ENCODE measurements around the gene GNAT1. TPM values are rescaled to one million over a fixed set of nuclear protein-coding genes. Genes with fewer than 3 reads are reported as not detected.

Gene GNAT1
- total RNA-seq, 4 donors from 2014 or later = 1.3 TPM; not detected in 3

DNA sequence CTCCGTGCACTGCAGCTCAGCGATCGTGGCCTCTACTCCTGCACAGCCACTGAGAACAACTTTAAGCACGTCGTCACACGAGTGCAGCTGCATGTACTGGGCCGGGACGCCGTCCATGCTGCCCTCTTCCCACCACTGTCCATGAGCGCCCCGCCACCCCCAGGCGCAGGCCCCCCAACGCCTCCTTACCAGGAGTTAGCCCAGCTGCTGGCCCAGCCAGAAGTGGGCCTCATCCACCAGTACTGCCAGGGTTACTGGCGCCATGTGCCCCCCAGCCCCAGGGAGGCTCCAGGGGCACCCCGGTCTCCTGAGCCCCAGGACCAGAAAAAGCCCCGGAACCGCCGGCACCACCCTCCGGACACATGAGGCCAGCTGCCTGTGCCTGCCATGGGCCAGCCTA lies 3.7 kb upstream of the GNAT1 start:
- ATAC-seq (ENCODE audit: low FRiP score) (no peak), DNase-seq (ENCODE audit: low spot score) (no peak)
- TF ChIP-seq, protein P1, sequence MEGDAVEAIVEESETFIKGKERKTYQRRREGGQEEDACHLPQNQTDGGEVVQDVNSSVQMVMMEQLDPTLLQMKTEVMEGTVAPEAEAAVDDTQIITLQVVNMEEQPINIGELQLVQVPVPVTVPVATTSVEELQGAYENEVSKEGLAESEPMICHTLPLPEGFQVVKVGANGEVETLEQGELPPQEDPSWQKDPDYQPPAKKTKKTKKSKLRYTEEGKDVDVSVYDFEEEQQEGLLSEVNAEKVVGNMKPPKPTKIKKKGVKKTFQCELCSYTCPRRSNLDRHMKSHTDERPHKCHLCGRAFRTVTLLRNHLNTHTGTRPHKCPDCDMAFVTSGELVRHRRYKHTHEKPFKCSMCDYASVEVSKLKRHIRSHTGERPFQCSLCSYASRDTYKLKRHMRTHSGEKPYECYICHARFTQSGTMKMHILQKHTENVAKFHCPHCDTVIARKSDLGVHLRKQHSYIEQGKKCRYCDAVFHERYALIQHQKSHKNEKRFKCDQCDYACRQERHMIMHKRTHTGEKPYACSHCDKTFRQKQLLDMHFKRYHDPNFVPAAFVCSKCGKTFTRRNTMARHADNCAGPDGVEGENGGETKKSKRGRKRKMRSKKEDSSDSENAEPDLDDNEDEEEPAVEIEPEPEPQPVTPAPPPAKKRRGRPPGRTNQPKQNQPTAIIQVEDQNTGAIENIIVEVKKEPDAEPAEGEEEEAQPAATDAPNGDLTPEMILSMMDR (IDR thresholded peaks at IDR 0.05) = no peak

DNA sequence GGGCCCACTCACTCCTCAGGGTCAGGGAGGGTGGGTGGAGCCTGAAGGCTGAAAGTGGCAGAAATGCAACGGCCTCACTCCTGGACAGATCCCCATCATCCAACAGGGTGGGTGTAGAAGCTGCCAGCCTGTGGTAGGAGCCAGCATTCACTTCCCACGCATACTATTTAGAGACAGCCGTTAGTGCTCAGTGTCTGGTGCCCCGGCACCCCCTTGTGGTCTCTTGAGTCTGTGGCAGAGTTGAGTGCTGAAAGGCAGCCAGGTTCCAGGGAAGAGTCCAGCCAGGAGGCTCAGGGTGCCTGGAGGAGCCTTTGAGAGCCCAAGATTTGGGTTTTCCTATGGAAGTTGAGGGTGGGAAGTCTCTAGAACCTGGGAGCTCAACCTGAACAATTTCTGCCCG lies 2.1 kb upstream of the GNAT1 start:
- TF ChIP-seq, protein P1 (IDR thresholded peaks at IDR 0.05) = peak in 2 of 3 donors; percentile 43 to 53
- ATAC-seq (ENCODE audit: low FRiP score) = peak; percentile 84
- DNase-seq (ENCODE audit: low spot score) = peak; percentile 58

DNA sequence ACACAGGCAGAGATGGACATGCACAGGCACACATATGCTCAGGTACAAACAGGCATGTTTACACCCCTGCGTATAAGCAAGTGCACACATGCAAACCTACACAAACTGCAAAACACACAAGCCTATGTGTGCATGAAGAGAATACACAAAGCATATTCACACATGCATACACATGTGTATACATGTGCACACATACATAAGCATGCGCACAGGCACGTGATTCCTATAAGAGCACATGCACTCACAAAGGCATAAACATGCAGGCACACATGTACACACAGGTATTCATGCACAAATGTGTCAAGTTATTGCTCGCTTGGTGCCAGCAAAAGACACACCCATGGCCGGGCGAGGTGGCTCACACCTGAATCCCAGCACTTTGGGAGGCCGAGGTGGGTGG lies 1.4 kb upstream of the GNAT1 start:
- no peak for DNase-seq (ENCODE audit: low spot score)
- ATAC-seq (ENCODE audit: low FRiP score) = no peak
- TF ChIP-seq, protein P1 (IDR thresholded peaks at IDR 0.05) = no peak

DNA sequence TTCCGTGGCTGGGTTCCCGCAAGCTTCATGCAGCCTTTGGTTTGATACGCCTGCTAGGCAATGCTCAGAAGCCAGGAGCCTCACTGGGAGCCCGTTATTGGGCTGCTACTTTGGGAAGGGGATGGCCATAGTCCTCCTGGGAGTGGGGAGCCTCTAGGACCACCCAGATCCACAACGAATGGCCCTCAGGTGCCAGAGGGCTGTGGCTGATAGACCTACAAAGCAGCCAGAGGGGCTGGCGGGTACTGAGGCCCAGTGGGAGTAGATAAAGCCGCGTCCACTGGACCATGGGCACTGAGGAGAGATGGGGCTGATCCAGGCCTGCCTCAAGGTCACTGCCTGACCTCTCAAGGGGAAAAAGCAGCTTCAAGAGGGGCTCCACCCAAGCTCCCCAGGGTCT lies 714 bp downstream of the GNAT1 start:
- TF ChIP-seq, protein P1 (IDR thresholded peaks at IDR 0.05) = no peak
- DNase-seq (ENCODE audit: low spot score) (no peak), ATAC-seq (ENCODE audit: low FRiP score) (no peak)

DNA sequence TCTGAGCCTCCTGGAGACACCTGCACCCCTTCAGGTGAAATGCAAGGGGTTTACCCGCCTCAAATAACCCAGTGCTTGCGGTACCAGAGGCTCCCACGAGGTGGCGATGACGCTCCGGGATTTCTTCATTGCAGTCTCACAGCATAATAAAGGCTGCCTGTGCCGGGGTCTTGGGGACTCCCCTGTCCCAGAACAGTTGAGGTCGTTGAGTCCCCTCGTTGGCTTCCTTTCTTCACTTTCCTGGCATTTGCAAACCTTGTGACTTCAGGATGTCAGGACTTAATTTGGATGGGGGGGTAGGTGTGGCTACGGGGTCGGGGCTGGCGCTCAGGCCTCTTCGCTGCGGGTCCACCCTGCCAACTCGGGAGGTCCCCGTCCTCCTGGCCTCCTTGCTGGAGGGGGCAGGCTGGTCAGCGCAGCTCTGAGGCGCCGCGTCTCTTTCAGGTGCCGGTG lies 1.3 kb downstream of the GNAT1 start:
- DNase-seq (ENCODE audit: low spot score) (peak; percentile 84), ATAC-seq (ENCODE audit: low FRiP score) (no peak)
- TF ChIP-seq, protein P1 (IDR thresholded peaks at IDR 0.05) = peak in 2 of 3 donors; percentile 18 to 58

DNA sequence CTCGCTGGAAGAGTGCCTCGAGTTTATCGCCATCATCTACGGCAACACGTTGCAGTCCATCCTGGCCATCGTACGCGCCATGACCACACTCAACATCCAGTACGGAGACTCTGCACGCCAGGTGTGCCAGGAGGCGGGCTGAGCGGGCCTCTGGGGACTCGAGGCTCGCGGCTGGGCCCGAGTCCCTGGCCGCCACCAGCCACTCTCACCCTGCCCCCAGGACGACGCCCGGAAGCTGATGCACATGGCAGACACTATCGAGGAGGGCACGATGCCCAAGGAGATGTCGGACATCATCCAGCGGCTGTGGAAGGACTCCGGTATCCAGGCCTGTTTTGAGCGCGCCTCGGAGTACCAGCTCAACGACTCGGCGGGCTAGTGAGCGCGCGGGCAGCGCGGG lies 1.9 kb downstream of the GNAT1 start:
- no peak for ATAC-seq (ENCODE audit: low FRiP score)
- TF ChIP-seq, protein P1 (IDR thresholded peaks at IDR 0.05) = no peak
- no peak for DNase-seq (ENCODE audit: low spot score)

DNA sequence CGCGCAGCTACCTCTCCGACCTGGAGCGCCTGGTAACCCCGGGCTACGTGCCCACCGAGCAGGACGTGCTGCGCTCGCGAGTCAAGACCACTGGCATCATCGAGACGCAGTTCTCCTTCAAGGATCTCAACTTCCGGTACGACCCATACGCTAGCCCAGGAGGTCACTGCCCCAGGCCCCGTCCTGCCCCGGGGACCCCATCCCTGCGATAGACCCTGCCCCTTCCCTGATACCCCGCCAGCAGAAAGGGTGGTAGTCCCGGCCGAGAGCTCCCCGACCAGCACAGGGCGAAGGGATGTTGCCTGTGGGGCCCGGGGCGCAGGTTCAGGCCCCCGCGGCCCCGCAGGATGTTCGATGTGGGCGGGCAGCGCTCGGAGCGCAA lies 2.3 kb downstream of the GNAT1 start:
- ATAC-seq (ENCODE audit: low FRiP score) (no peak), DNase-seq (ENCODE audit: low spot score) (no peak)
- TF ChIP-seq, protein P1 (IDR thresholded peaks at IDR 0.05) = no peak
